H1 (cell line): ENCODE data around the gene ENKUR. TPM values are rescaled to one million over a fixed set of nuclear protein-coding genes. Genes with fewer than 3 reads are reported as not detected.

Source experiments
- CBX8 ChIP-seq: fragments of 300-800, 300-1000 bp; sonication (generic); IDR thresholded peaks from 2 replicates; pipeline ENCODE4 v1.7.1; 2016; ENCODE audit warnings: low read depth, low read length, borderline replicate concordance
- TAF1 ChIP-seq: IDR thresholded peaks from 2 replicates; pipeline ENCODE4 v1.6.1; 2011; ENCODE audit warnings: mild to moderate bottlenecking, low read depth, low read length
- polyA plus RNA-seq, 7 experiments: library from polyadenylated mRNA; depleted of rRNA in 3 of 7; stranded (reverse) in 5 of 7; unstranded in 2 of 7; fragments of >200 nt in 5 of 7; fragments of 200-250 nt in 2 of 7; gene quantifications; 1 replicate in 5 of 7; 2 replicates in 1 of 7; 4 replicates in 1 of 7; pipeline versions ENCODE4 v1.2.1 to v1.2.3, GENCODE V29; 2011 to 2013; ENCODE audit warnings: missing spikeins in 2 of 7, mixed read lengths in 2 of 7
- total RNA-seq: library from RNA; stranded (reverse); fragmentation: NEBNext Ultra II Directional; extraction: Animal tissue kit (Norgen Biotek cat#: 25700); gene quantifications from 2 replicates; pipeline ENCODE4 v1.2.1, GENCODE V29; 2021

Gene ENKUR
- total and polyA plus RNA-seq, 2 of the 8 experiments (the other 6 are each of a cell fraction or from before 2014, with no cell fraction given) = not detected

GRCh38 chr10:25061125-25061524 lies 45.2 kb upstream of the ENKUR start (continued):
- TF ChIP-seq TAF1 (no peak), CBX8 (no peak)
